GM18861 (cell line): ENCODE measurements around the gene MAGI2.

Experiments
- ATAC-seq: cut with Tn5 transposase; IDR thresholded peaks from one replicate; pipeline ENCODE4 v1.9.1; 2021; ENCODE audit not compliant: unreplicated experiment

MAGI2 gene

DNA sequence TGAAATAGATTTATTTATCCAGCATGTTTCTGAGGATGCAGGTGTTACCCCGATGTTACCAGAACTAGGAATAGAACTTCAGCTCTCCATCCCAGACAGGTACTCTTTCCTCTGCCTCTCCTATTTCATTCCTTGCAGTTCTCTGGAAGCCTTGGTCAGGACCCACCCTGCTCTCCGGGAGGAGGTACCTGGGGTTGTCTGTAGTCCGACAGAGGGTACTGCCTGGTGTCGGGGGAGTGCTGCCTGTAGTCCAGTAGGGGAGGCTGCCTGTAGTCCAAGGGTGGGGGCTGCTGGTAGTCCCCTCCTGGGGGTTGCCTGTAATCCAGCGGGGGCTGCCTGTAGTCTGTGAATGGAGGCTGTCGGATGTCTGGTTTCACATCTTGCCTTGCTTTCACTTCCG is 1326.5 kb downstream of the MAGI2 start:
- ATAC-seq, result no peak

DNA sequence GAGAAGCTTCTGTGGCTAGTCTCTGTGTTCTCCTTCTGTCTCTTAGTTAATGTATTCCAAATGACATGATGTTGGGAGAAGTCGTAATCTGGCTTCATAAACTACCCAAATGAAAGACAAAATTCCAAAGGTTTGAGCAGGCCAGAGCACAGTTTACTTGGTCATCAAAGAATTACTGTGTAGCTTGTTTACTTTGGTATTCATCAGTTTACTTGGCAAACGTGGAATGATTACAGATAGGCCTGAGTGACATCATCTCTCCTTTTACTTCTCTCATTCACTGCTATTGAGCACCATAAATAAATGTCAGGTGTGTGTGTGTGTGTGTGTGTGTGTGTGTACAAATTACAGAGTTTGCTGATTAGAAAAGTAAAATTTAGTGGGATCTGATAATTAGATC is 1327.6 kb downstream of the MAGI2 start:
- no peak for ATAC-seq

DNA sequence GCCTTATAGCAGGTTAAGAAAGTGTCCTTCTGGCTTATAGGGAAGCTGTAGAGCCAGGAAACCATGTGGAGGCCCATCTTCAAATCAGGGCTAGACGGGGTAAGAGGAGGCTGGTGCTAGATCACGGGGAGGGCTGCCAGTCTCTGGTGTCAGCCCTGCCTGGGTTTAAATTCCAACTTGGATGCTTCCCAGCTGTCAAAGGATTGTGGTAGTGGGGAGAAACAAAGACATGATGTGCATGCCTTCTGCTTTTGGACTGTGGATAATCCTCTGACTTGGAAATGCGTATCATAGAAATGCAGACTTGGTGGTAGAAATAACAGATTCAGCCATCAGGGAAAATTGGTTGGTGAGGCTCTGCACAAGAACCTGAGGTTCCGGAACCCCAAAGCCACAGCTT is 1329.3 kb downstream of the MAGI2 start:
- no peak for ATAC-seq

DNA sequence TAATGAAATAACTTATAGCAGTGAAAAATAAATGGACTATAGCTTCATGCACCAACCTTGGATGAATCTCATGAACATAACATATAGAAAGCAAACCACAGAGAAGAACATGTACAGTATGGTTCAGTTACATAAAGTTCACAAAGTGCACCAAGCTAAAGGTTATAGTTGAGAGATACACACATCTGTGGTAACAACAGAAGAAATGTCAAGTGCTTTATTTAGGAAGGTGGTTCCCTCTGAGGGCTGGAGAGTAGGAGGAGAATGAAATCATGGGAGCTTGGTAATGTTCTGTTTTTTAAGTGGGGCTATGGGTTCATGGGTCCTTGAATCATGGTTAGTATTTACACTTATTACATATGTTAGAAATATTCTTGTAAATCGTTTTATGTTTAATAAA is 1331.6 kb downstream of the MAGI2 start:
- no peak for ATAC-seq

DNA sequence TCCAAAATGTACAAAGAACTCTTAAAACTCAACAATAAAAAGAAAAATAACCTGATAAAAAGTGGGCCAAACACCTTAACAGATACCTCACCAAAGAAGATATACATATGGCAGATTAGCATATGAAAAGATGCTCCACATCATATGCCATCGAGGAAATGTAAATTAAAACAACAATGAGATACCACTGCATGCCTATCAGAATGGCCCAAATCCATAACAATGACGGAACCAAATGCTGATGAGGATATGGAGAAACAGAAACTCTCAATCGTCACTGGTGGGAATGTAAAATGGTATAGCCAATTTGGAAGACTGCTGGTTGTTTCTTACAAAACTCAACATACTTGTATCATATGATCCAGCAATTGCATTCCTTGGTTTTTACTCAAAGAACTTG is 1335.0 kb downstream of the MAGI2 start:
- ATAC-seq, result no peak

DNA sequence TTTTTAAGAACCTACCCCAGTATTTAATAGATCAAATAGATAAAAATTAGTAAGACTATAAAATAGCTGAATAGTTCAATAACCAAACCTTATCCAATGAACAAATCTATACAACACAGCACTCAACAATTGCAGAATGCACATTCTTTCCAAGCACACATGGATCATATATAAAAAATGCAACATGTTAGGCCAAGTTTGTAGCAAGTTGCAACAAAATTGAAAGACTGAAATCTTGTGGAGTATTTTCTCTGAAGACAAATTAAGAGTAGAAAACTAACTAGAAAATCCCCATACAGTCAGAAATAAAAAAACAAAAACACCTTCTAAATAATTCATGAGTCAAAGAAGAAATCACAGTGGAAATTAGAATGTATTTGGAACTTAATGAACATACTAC is 1337.6 kb downstream of the MAGI2 start:
- no peak for ATAC-seq

DNA sequence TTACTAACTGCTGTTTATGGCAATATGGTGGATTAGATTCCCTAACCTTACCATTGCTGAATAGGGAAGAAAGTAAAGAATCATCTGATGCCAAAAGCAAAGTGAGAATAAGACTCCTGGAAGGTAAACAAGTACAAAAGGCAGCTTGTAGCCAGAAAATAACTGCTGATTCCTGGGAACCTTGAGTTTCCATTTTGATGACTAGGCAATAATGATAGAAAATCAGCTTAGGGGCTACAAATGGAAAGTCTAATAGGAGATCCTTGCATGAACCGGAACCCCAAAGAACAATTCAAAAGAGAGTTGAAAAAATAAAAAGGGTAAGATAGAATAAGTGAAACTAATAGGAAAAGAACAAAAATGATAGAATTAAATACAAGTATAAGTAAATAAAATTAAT is 1338.5 kb downstream of the MAGI2 start:
- no peak for ATAC-seq

DNA sequence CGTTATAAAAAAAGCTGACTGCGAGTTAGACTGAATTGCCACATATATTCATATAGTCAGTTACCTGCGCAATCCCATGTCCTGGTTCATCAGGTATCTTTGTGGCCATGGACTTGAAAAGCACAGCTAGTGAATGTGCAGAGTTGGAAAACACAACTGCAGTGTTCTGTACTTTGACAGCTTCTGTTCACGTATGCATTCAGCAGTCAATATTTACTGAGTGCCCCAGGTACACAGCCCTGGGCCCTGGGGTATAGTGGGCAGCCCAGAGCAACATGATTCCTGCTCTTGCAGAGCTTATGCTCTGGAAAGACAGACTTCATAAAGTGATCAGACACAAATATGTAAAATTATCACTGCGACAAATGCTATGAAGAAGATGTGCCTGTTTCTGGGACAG is 1341.0 kb downstream of the MAGI2 start:
- ATAC-seq, result no peak

DNA sequence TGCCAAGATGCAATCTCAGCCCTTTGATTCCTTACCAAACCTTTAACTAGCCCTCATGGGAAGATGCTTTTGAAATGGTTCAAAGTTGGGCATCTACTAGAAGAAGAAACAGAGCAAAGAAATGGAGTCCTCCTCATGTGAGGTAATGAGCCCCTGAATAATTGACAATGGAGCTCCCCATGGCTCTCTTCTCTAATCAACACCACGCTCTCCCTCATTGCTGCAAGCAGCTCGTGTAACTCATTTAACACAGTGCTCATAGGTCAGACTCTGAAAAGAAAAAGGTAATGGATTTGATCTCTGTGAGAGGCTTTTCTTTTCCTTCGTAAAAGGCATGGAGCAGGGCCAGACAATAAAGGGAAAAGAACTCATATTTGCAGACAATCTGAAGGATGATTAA is 1342.1 kb downstream of the MAGI2 start:
- no peak for ATAC-seq

DNA sequence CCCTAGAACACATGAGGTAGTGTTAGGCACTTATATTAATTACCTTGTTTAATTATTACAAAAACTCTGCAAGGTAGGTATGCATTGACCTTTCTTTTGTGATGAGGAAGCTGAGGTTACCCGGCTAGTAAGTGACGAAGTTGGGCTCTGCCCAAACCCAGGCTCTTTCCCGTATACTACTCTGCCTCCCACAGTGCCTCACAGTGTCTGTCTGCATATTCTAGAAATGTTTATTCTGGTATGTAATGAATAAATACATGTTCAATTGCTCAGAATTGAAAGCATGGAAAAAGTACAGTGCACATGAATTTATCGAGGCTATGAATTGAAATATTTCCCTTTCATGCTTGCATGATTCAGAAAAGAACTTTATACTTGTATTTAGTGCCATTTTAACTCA is 1350.0 kb downstream of the MAGI2 start:
- no peak for ATAC-seq

DNA sequence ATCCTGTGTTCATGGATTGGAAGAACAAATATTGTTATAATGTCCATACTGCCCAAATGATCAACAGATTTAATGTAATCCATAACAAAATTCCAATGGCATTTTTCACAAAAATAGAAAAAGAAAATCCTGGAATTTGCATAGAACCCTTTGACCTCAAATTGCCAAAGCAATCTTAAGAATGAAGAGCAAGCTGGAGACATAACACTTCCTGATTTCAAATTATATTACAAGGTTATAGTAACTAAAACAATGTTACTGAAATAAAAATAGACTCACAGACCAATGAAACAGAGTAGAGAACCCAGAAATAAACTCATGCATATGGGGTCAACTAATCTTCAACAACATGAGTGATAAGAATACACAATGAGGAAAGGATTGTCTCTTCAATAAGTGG is 1352.4 kb downstream of the MAGI2 start:
- ATAC-seq, result no peak

DNA sequence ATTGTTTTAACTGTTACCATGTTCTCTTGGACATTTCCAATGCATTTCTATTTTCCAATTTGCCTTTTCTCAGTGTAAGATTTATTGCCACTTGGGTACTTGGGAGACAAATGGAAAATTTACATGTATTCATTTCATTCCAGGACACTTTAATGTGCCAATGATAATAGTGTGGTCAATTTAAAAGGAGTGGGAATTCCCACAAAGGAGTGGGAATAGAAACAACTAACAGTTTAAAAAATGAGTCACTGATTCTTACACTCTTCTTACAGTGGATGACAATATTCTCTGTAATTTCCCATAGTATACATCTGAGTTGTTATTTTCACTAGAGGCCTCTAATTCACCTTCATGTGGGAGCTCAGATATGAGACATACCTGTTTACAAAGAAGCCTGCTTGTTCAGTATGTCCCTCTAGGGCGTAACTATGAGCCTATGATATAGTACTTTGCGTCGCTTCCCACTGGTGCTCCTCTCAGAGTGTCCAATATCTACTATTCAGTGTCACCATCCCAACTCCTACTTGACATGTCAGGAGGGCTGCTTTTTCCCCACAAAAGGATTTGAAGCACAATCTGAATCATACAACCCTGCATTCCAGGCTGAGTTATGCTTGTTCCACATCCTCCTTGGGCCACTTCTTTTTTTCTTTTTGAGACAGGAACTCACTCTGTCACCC is 1353.6 kb downstream of the MAGI2 start:
- no peak for ATAC-seq

DNA sequence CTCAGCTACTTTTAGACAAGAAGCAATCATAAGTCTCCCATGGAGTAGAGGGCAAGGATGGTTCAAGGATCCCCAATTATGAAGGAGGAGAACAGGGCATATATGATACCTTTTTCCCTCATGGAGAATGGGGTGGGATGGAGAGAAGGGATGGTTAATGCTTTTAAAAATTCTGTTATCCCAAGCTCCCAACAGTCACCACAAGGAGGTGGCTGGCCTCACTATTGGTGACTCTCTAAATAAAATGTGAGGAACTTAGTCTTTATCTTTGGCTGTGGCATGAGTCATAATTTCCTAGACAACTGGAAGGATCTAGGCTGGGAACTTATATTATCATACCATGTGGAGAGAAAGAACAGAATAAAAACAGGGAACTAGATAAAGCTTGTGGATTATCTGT is 1357.9 kb downstream of the MAGI2 start:
- no peak for ATAC-seq

DNA sequence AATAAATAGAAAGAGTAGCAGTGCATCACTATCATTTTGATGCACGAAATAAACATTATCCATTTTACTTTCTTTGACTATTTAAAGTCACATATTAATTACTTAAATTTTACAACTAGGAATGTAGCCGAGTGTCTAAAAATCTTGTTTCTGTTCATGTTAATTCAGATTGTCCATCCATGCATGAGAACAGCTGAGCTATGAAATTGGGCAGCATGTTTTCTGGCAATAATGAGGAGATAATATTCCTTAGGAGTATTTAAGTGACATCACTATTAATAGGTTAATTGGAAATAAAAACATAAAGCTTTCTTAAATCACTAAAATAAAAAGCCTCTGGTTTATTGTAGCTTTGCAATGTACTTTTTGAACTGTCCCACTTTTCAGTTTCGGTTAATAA is 1361.1 kb downstream of the MAGI2 start:
- no peak for ATAC-seq

DNA sequence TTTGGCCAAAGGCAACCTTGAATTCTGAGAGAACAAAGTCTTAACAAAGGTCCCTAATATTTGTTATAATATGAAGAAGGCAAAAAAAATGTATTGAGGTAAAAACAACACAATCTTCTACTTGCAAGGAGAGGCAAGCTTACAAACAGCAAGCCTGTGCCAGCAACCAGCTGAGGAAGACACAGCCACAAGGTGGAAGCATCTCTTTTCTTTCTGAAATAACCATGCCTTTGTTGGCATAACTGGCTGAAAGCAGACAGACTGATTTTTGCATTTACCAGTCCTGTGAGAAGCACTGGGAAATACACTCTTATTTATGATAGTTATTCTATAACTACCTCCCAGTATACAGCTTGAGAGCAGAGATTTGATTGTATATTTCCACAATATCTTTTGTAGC is 1362.9 kb downstream of the MAGI2 start:
- no peak for ATAC-seq

DNA sequence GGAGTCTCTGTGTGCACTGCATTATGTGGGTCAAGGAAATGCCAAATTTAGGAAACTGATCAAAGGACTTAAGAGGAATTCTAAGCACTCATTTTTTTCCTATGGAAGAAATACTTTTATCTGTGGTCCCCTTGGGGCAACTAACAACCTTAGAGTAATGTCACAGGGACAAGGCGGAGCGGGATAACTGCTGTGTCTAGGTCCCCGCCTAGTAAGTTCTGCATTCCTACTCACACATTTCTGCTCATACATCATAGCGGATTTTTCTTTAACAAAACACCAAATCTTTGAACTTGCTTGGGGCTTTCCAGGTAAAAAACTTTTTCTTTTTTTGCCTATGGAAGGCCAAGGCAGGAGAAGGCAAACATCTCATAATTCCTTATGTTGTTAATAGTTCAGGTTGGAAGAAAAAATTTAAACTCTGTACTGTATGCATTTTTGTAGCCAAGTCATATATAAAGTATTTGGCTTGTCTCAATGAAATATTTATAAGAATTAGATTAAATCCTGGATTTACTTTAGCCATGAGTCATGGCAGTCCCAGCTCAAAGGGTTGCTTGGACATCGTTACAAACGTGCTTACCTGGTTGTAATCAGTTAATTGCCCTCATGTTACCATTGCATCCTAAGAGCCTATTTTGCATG is 1369.9 kb downstream of the MAGI2 start:
- no peak for ATAC-seq

DNA sequence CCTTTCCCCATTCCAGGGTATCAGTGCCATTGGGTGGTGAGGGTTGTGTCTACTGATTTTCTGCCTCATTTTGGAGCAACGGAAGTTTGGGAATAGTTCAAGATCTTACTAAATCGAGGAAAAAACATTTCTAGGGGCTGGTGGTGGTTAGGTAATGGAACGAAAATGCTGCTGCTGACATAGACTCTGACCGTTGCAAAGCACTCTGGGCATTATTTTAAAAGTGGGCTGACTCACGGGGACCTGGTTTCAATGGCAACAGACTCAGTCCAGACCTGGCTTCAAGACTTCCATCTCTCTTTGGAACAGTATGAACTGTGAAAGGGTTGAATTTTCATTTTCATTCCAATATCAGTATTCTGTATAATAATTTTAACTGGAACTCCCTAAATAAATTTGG is 1370.9 kb downstream of the MAGI2 start:
- no peak for ATAC-seq

DNA sequence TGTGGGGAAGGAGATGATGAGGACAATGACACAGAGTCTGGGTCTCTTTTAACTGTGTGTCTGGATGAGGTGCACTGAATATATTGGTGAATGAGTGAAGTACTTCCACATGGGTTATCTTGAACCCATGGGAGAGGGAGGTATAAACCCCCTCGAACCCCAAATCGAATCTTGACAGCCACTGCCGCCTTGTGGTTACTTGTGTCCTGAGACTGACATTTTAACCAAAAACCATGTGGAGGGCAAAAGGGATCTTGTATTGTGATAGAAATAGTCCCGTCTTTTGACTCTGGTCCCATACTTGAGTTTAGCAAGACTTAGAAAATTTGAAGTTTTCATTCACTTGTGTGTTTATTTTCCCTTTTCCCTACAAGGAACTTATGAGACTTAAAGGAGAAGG is 1371.6 kb downstream of the MAGI2 start:
- ATAC-seq, result no peak

DNA sequence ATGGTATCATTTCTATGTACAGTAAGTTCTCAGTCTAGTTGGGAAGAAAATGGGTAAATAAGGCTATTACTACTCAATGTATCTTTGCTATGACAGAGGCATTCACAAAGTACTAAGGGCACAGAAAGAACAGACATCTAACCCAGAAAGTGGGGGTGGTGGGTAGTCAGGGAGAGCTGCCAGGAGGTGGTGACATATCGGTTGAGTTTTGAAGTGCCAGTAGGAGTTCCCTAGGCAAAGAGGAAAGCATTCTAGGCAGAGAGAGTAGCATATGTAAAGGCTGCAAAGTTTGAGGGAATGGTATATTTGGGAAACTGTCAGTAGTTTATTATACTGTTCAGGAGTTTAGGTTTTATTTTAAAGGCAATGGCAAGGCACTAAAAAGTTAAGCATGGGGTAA is 1372.1 kb downstream of the MAGI2 start:
- no peak for ATAC-seq

DNA sequence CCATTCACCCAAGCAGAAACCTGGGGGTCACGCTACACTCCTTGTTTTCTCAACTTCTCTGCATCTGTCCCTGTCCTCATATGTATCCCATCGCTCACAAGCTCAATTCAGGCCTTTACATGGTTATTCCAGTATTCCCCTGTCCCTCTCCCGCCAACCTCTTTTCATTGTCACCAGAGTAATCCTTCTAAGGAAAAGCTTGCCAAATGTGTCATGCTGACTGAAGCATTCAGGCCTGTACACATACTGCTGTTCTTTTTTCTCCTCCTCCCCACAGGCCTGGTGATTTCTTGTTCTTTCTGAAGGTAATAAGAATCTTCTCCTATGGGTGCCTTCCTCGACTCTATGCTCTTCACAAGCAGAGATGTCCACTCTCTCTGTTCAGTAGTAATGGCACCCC is 1372.7 kb downstream of the MAGI2 start:
- ATAC-seq, result no peak

DNA sequence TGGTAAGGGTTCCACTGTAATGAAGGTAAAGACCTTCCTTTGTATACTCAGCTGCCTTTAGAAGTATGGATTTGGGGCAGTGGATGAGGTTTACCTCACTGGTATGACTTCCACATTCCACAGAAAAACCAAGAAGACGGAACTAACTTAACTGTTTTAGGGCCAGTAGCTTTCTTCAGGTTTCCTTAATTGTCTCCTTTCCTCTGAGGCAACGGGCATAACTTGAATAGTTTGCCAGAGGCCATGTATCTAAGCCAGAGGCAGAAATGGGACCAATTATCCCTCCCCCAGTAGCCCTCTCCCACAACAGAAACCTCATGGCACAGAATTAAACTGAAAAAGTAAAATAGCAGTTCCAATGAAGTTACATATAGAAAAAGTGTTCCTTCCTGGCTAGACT is 1373.2 kb downstream of the MAGI2 start:
- no peak for ATAC-seq

DNA sequence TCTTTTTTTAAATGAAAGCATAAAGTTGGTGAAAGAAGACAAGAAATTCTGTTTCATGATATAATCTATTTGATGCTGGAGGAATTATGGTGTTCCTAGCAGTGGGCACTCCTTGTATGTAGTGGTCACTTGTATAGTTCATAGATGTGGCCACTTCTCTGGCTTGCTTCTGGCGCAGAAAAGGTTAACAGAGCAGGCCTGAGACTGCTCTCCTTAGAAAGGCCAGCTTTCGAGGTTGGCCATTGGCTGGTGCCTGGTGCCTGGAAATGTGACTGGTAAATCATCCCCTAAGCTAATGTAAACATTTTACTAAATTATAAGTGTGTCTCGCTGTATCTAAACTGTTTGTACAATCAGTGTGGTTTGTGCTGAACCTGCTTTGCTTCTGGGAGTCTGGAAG is 1378.8 kb downstream of the MAGI2 start:
- no peak for ATAC-seq
